Spinal cord (tissue), 10 donors: ENCODE results near the gene SHISA9. TPM values are rescaled to one million over a fixed set of nuclear protein-coding genes. Genes with fewer than 3 reads are reported as not detected.

ENCODE experiments used
- DNase-seq, 6 donors: peaks; one replicate each; pipeline versions ENCODE4 v3.0.0 to v3.0.0-alpha.2; 2013 to 2015; ENCODE audit warnings: low spot score in 6 of 6, low read depth in 4 of 6
- H3K27ac ChIP-seq: one replicate; pipeline ENCODE4 v1.5.1; 2013; ENCODE audit warnings: low read depth, low read length, control low read depth
- H3K27me3 ChIP-seq: one replicate; pipeline ENCODE4 v1.6.1; 2013; ENCODE audit warnings: low read length; ENCODE audit not compliant: control insufficient read depth, insufficient read depth
- H3K36me3 ChIP-seq: one replicate; pipeline ENCODE4 v1.6.1; 2013; ENCODE audit warnings: low read length; ENCODE audit not compliant: control insufficient read depth, insufficient read depth
- H3K4me1 ChIP-seq: one replicate; pipeline ENCODE4 v1.6.1; 2013; ENCODE audit warnings: low read length; ENCODE audit not compliant: control insufficient read depth, insufficient read depth
- H3K4me3 ChIP-seq: one replicate; pipeline ENCODE4 v1.5.1; 2013; ENCODE audit warnings: low read depth, low read length, control low read depth
- H3K9me3 ChIP-seq: one replicate; pipeline ENCODE4 v1.6.1; 2013; ENCODE audit warnings: low read length; ENCODE audit not compliant: control insufficient read depth, insufficient read depth
- whole genome bisulfite sequencing: methylation state at CpG from one replicate; pipeline ENCODE4 v1.1.5; 2013; ENCODE audit warnings: missing lambda C conversion rate; ENCODE audit not compliant: insufficient coverage; 5-methylcytosine and 5-hydroxymethylcytosine counted together
- polyA plus RNA-seq, 2 donors: library from polyadenylated mRNA; unstranded; fragments of 120-200 nt; gene quantifications; one replicate each; pipeline ENCODE4 v1.2.1, GENCODE V29; 2013; ENCODE audit not compliant: insufficient read length in 2 of 2
- total RNA-seq, 2 donors: library from RNA; depleted of rRNA in 1 of 2; stranded (reverse); fragments of 120-200 nt in 1 of 2; fragments of >200 nt in 1 of 2; gene quantifications; one replicate each; pipeline versions ENCODE4 v1.2.3 to v1.2.4, GENCODE V29; 2013 to 2014
- donor health status: healthy.

The SHISA9 gene
- total and polyA plus RNA-seq, 4 donors: 6.2 to 23.3 (median 14.7) TPM

DNA sequence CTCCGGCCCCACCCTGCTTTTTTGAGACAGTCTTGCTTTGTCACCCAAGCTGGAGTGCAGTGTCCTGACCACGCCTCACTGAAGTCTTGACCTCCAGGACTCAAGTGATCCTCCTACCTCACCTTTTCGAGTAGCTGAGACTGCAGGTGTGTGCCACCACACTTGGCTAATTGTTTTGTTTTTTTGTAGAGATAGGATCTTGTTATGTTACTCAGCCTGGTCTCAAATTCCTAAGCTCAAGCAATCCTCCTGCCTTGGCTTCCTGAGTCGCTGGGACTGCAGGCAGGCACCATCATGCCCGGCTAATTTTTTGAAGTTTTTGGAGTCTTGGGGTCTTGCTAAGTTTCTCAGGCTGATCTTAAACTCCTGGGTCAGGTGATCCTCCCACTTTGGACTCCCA, 206.7 kb downstream of the SHISA9 start:
- DNase-seq: no peak
- H3K27ac ChIP-seq: no peak overlapping the region
- H3K36me3 ChIP-seq: no peaks in the 10 kb centered on the region
- H3K4me1 ChIP-seq: peaks cover 3% of the 10 kb centered on the region
- H3K27me3 ChIP-seq: no peaks in the 10 kb centered on the region
- peaks cover 1% of the 10 kb centered on the region for H3K9me3 ChIP-seq
- no peak overlapping the region for H3K4me3 ChIP-seq
- 96% methylated on average over 3 of the region's 5 CpGs for WGBS

DNA sequence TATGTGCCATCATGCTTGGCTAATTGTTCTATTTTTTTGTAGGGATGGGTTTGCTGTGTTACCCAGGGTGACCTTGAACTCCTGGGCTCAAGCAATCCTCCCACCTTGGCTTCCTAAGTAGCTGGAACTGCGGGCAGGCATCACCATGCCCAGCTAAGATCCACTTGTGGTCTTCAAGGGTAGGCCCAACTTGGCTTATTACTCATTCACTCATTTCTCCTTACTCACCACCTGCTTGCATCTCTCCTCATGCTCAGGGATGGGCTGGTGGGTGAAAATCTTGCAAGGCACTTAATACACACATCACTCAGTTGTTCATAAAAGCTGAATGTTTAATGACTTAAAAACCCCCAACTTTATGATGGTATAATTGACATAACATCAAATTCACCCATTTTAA, 207.8 kb downstream of the SHISA9 start:
- no peaks in the 10 kb centered on the region for H3K36me3 ChIP-seq
- no CpG with 5 or more reads among the region's 1 CpG for WGBS
- peaks cover 5% of the 10 kb centered on the region for H3K4me1 ChIP-seq
- H3K27me3 ChIP-seq: no peaks in the 10 kb centered on the region
- no peak overlapping the region for H3K27ac ChIP-seq
- DNase-seq: no peak
- peaks cover 1% of the 10 kb centered on the region for H3K9me3 ChIP-seq
- no peak overlapping the region for H3K4me3 ChIP-seq

DNA sequence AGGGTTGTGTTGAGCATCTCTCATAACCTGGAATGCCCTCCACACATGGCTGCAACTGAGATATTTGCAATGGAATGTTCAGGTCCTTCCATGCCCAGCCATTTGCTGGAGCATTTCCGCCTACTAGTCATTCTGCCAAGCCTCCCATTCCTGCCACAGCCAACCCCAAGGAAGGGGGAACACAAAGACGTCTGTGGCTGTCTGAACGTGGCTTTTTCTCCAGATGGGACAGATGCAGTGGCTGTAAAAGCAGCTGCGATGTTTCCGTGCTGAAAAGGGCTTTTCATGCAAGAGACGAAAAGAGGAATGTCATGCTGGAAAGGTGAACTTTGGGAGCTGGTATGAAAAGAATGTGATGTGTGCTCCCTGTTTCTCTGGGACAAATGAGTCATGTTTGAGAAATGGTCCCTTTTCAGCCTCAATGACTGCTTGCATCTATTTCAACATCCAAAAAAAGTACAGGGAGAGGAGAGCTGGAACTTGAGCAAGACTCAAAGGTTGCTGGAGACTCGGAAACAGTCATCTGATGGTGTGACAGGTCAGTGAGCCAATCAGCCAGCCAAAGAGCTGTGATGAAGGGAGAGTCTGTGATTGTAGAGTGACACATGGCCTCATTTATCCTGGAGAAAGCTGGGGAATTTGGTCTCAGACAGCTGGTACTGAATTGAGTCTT, 208.9 kb downstream of the SHISA9 start:
- 23% methylated on average over 7 of the region's 7 CpGs for WGBS
- Histone ChIP-seq H3K27me3 (no peaks in the 10 kb centered on the region), H3K4me3 (no peak overlapping the region), H3K27ac (peak overlapping the region; percentile 50), H3K36me3 (no peaks in the 10 kb centered on the region), H3K9me3 (no peaks in the 10 kb centered on the region), H3K4me1 (peaks cover 5% of the 10 kb centered on the region)
- DNase-seq: peak; percentile 21 to 81 (median 52)

DNA sequence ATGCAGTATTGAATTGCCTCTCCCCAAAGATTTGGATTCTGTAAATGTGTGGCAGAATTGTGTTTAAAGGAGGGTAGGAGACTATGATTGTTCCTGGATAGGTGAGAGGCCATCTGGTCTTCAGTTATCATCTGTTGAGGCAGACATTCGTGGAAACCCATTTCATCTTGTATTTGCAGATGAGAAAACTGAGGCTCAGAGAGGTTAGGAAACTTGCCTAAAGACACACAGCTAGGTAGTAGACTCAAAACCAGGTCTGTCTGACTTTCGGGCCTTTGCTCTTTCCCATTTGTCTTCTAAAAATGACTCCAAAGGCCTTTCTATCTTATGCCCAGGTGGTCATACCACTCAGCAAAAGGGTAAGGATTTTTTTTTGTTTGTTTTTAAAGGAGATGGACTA, 210.3 kb downstream of the SHISA9 start:
- WGBS: 92% methylated on average over 2 of the region's 2 CpGs
- H3K4me3 ChIP-seq: no peak overlapping the region

DNA sequence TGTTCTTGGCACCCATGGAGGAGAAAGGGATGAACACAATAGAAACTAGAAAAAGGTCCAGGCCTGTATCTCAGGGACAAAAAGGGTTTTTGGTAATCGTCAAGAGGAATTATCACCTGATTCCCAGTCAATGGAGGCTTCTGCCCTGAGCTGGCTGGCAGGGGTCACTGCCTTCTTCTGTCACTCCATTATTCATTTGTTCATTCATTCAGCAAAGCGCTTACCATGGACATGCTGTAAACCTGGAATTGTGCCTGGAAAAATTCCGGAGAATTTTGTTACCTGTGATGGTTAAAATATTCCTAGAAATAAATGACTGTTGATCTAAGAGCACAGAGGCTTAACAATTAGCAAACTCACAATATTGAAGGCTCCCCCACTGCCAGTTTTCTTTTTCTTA, 212.3 kb downstream of the SHISA9 start:
- no peaks in the 10 kb centered on the region for H3K36me3 ChIP-seq
- no peaks in the 10 kb centered on the region for H3K9me3 ChIP-seq
- DNase-seq: no peak
- no peaks in the 10 kb centered on the region for H3K27me3 ChIP-seq
- H3K4me3 ChIP-seq: no peak overlapping the region
- H3K4me1 ChIP-seq: peaks cover 5% of the 10 kb centered on the region
- WGBS: 40% methylated on average over 1 of the region's 3 CpGs
- H3K27ac ChIP-seq: no peak overlapping the region

More for the DNA sequence above, 210.3 kb downstream of the SHISA9 start:
- no peaks in the 10 kb centered on the region for H3K36me3 ChIP-seq
- no peaks in the 10 kb centered on the region for H3K9me3 ChIP-seq
- H3K4me1 ChIP-seq: peaks cover 5% of the 10 kb centered on the region
- H3K27me3 ChIP-seq: no peaks in the 10 kb centered on the region
- no peak for DNase-seq
- H3K27ac ChIP-seq: no peak overlapping the region

DNA sequence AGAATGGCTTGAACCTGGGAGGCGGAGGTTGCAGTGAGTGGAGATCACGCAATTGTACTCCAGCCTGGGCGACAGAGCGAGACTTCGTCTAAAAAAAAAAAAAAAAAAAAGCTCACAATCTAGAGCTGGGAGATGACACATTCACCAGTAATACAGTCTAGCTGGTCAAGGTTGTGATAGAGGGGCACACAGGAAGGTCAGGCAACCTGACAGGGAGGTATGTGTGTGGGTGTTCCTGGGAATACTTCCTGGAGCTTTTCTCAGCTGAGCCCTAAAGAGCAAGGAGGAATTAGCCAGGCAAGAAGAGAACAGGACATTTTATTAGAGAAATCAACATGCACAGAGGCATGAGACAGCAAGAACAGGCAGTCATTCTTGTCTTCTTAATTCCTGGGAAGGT, 216.7 kb downstream of the SHISA9 start:
- Histone ChIP-seq H3K4me3 (no peak overlapping the region), H3K9me3 (no peaks in the 10 kb centered on the region), H3K27ac (no peak overlapping the region), H3K27me3 (no peaks in the 10 kb centered on the region), H3K4me1 (peaks cover 2% of the 10 kb centered on the region), H3K36me3 (no peaks in the 10 kb centered on the region)
- WGBS: no CpG with 5 or more reads among the region's 5 CpGs
- no peak for DNase-seq

DNA sequence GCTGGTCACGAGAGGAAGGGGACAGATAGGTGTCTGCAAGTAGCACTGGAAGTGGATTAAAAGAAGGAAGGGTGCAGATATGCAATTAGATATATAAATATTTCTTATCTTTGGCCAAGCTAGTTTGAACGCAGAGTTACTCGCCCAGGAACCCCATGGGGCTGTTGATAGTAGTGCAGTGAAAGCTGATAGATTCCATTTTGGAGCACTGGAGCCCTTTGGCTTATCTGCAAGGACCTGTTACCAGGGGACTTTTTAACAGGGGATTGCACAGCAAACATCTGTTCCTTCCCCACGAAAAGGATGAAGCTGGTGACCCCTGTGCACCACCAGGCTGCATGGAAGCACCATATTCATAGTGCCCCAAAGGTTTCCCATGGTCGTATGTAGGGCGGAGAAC, 218.7 kb downstream of the SHISA9 start:
- no peaks in the 10 kb centered on the region for H3K27me3 ChIP-seq

DNA sequence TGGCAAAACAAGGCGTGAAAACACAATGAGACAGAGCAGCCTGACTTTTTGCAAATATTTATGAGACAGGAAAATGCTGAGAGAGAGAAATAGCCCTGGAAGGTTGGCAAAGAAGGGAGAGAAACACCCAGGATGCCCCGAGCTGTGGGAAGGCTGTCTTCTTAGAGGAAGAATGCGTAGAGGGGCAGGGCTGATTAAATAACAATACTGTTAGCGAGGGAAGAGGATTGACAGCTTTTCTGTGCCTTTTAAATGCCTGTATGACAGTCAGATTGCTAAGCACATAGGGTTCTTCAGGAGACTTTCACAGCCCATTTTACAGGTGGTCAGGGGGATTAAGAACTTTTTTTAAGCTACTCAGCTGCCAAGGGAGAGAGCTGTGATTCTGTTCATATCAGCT, 219.2 kb downstream of the SHISA9 start:
- WGBS: 71% methylated on average over 4 of the region's 4 CpGs
- Histone ChIP-seq H3K9me3 (no peaks in the 10 kb centered on the region), H3K27me3 (no peaks in the 10 kb centered on the region), H3K4me1 (no peaks in the 10 kb centered on the region), H3K27ac (no peak overlapping the region), H3K36me3 (no peaks in the 10 kb centered on the region), H3K4me3 (no peak overlapping the region)
- no peak for DNase-seq

More for the DNA sequence above, 218.7 kb downstream of the SHISA9 start:
- DNase-seq: no peak
- Histone ChIP-seq H3K27ac (no peak overlapping the region), H3K9me3 (no peaks in the 10 kb centered on the region), H3K4me3 (no peak overlapping the region), H3K36me3 (no peaks in the 10 kb centered on the region), H3K4me1 (no peaks in the 10 kb centered on the region)
- 0% methylated on average over 1 of the region's 6 CpGs for WGBS

DNA sequence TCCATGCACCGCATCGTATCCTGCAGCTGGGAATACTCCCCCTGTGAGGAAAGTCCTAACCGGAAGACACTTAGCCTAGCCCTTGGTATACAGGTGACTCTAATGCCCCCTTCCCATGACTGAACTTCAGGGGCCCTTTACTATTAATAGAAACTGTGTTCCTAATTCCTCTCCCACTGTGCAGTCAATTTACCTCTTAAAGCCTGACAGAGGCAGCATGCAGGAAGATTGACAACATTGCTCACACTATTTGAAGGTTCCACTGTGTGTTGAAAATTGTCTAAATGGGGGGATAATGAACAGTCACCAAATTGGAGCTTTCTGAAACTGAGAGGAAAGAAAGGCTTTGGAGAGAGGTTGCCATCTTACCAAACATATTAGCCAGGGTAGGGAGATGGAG, 222.6 kb downstream of the SHISA9 start:
- Histone ChIP-seq H3K36me3 (no peaks in the 10 kb centered on the region), H3K27ac (no peak overlapping the region), H3K4me3 (no peak overlapping the region), H3K4me1 (no peaks in the 10 kb centered on the region), H3K9me3 (no peaks in the 10 kb centered on the region), H3K27me3 (no peaks in the 10 kb centered on the region)
- 84% methylated on average over 3 of the region's 3 CpGs for WGBS
- no peak for DNase-seq

DNA sequence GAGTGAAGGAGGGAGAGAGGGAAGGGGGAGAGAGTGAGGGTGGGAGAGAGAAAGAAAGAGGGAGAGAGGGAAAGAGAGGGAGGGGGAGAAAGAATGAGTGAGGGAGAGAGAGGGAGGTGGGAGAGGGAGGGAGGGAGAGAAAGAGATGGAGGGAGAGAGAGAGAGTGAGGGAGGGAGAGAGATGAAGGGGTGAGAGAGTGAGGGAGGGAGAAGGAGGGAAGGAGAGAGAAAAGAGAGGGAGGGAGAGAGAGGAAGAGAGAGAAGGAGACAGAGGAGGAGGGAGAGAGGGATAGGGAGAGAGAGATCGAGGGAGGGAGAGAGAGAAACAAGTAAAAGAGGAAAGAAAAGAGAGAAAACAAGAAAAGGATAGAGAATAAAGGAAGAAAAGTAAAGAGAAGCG, 225.7 kb downstream of the SHISA9 start:
- Histone ChIP-seq H3K4me3 (no peak overlapping the region), H3K36me3 (no peaks in the 10 kb centered on the region), H3K9me3 (no peaks in the 10 kb centered on the region), H3K27me3 (no peaks in the 10 kb centered on the region), H3K27ac (no peak overlapping the region), H3K4me1 (no peaks in the 10 kb centered on the region)
- WGBS: 79% methylated on average over 2 of the region's 2 CpGs
- DNase-seq: no peak
